GM21528 (cell line): Measurements from ENCODE around the gene GNA14.
"Not testable (repeated sequence)": the region's sequence is repeated elsewhere in the genome, so short reads cannot be mapped to it uniquely, and the experiment has no call there.

Source experiments
- ATAC-seq: cut with Tn5 transposase; IDR thresholded peaks from one replicate; pipeline ENCODE4 v1.9.1; 2021; ENCODE audit warnings: mild to moderate bottlenecking, moderate library complexity; ENCODE audit not compliant: unreplicated experiment, low FRiP score

The GNA14 gene

DNA sequence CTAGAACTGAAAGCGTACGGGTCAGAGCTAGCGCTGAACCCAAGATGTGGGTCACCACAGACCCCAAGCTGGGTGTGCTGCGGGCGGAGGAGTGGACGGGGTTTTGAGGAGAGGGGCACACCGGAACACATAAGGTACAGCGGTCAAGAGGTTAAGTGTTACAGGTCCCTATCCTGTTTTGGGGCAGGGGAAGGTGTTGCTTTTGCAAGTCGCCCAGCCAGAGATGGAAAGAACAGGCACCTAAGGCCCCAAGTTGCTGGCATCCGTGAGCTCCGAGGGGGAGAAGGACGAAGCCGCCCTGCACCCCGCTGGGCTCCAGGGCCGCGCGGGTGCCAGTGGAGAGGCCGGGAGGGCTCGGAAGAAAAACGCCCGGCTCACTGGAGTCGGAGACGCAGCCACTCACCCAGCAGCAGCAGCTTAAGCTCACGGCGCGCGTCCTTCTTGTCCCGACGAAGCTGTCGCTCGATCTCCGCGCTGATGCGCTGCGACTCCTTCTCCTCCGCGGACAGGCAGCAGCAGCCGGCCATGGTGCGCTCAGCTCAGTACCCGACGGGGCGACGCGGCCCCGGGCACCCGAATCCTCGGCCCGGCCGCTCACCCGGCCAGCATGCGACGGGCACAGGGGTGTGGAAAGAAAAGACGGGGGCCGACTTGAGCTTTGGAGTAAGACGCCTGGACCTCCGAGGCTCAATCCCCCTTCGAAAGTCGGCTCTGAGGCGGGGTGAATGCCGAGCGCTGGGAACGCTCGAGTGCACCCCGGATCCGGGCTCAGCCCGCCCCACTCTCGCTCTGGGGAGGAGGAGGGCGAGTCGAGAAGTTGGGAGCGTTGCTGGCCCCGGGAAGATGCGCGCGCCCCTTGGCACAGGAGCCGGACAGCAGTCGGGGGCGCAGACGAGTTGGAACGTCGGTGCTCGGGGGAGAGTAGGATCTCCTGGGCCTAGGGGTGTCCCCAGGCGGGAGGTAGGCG lies 572 bp downstream of the GNA14 start:
- ATAC-seq = no peak

- ATAC-seq = no peak
Measured at GRCh38 chr9:77643871-77644270, 4.3 kb downstream of the GNA14 start.

DNA sequence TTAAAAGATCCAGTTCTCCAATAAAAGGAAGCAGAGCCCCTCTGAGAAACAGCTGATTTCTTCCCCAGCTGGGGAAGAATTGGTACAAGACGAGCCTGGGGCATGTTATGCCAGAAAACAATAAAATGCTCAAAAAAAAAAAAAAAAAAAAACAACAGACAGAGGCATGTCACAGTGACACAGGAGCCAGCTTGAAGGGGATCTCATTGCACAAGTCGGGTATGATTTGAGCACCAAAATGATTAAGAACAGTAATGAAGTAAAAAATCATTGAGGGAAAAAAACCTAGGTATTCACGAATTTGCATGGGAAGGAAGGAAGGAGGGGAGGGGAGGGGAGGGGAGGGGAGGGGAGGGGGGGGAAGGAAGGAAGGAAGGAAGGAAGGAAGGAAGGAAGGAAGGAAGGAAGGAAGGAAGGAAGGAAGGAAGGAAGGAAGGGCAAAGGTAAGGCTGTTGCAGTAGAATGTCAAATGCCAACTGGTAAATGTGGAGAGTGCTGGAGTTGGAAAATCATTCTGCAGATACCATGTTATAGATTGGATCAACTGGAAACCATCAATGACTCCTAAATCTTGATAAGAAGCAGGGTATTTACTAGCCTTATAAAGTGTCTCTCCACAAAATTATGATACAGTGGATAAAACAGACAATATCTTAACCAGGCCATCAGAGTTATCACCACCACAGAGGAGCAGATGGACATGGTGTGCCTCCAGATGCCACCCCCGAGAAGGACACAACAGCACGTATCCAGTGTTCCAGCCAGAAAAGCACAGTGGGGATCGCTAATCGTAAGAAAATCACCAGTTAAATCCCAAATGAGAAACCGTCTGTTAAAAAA lies 7.2 kb downstream of the GNA14 start:
- ATAC-seq = no peak

GRCh38 chr9:77632652-77633051 lies 15.5 kb downstream of the GNA14 start:
- no peak for ATAC-seq

DNA sequence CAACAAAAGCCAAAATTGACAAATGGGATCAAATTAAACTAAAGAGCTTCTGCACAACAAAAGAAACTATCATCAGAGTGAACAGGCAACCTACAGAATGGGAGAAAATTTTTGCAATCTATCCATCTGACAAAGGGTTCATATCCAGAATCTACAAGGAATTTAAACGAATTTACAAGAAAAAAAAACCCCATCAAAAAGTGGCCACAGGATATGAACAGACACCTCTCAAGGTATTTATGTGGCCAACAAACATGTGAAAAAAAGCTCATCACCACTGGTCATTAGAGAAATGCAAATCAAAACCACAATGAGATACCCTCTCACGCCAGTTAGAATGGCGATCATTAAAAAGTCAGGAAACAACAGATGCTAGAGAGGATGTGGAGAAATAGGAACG lies 19.3 kb downstream of the GNA14 start:
- not testable (repeated sequence) for ATAC-seq

DNA sequence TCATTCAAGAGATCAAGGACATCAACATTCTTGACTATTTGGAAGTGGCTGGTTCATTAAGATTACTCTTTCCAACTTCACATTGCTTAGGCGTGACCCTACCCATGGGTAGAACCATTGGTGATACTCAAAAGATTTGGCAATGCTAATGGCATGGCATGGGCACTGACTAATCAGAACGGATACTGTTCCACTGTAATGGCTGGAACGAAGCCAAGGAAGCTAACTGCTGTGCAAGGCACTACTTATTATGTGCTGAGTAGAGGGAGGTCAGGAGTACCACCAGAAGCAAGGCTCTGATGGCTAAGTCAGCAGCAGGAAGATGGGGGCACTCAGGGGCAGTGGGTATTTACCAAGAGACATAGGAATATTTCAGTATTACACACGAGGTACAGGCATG lies 31.9 kb downstream of the GNA14 start:
- ATAC-seq = no peak

GRCh38 chr9:77614645-77615044 lies 33.5 kb downstream of the GNA14 start:
- no peak for ATAC-seq

- no peak for ATAC-seq
Measured at GRCh38 chr9:77606526-77606925, 41.6 kb downstream of the GNA14 start.

DNA sequence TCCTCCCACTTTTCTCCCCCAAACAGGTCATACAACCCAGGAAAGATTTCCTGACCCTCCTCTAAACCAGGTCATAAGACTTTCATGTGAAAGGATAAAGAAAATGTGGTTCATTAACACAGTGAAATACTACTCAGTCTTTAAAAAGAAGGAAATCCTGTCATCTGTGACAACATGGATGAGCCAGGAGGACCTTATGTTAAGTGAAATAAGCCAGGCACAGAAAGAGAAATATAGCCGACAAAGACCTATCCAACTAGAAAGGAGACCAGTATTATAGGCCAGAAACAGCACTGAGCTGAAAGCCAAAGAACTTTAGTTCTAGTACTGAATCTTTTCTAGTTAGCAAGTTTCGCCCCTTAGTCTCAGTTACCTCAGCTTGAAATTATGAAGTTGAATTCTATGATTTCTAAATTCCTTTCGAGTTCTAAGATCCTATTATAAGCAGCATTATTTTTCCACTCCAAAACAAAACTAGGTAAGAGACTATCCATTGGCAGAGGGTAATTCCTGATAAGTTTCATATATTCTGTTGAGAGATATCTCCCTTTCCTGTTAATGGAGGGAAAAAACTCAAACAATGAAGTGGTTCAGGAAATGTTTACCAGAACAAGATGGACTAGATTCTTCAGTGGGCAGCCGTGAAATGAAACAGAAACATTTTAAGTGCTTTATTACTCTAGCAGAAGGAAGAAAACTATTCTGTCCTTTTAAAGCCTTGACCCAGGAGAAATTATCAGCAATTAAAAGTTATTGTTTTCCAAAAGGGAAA lies 42.5 kb downstream of the GNA14 start:
- ATAC-seq = no peak

GRCh38 chr9:77604316-77604715 lies 43.8 kb downstream of the GNA14 start:
- no peak for ATAC-seq

GRCh38 chr9:77602852-77603251 lies 45.3 kb downstream of the GNA14 start:
- no peak for ATAC-seq

DNA sequence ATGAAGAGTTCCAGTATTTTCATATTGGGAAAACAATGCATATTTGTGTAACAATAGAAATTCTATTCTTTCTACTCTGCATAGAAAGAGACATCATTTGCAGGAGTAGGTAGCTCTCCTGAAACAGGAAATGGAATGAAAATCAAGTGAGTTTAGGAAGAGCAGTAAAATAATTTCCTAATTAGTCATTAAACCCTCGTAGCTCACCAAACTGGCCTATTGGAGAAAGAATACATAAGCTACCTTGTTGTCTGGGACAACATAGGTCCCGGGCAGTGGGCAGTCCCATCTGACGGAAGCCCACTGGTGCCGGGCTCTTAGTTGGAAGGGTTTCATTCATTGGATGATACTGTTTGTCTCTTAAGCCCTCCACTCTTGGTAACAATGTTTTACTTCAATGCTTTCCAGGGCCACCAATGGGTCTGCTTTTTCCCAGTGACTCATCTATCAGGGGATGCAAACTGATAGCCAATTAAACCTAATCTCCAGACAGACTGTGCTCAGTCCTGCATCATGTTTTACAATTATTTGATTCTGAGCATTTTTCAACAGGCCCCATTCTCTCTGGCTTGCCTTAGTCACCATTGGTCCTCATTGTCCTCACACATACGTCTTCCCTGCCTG lies 46.5 kb downstream of the GNA14 start:
- ATAC-seq = no peak

DNA sequence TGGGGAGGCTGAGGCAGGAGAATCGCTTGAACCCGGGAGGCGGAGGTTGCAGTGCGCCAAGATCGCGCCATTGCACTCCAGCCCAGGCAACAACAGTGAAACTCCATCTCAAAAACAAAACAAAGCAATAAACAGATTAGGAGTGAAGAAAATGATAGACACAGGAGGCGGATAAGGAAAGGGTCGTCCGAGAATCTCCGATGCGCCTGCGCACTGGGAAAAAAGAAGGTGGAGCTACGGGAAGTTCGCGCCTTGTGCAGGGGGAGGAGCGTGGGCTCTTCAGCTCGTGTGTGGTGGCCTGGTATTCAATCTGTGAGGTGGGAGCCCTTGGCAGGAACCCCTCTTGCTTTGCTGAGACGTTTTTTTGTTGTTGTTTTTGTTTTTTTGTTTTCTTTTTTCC lies 47.3 kb downstream of the GNA14 start:
- ATAC-seq = no peak

- no peak for ATAC-seq
Measured at GRCh38 chr9:77599492-77599891, 48.6 kb downstream of the GNA14 start.

- ATAC-seq = no peak
Measured at GRCh38 chr9:77598991-77599390, 49.1 kb downstream of the GNA14 start.

DNA sequence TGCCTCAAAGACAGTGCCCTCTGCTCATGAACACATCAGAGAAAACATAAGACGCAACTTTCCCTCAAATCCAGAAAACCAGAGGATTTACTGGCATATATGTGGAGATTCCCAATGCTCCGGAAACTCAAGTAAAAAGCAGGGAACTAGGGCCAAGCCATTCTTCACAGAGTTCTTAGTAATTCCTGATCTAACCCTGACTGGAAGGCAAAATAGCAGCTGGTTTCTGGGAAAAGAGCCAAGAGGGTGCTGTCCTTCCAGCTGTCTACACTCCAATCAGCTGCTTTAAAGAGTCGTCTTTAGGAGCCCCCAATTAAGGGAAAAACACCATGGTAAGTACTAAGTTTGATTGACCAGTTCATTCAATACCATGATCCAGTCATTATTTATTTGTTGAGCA lies 49.6 kb downstream of the GNA14 start:
- ATAC-seq = no peak

DNA sequence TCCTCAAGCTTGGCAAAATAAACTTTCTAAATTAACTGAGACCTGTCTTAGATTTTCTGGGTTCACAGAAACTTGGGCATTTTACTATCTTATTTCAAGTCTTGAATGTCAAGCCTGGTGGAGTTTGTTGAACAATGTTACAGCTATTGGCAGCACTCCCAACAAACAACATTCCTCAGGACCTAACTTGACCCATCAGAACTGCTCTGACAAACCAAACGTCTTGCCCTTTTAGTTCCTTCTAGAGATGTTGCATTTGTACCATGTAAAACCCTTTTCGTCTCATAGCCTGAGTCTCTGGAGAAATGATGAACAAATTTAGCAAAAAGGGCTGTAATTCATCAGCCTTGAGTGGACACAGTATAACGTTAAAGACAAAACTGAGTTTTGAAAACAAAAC lies 51.1 kb downstream of the GNA14 start:
- no peak for ATAC-seq

DNA sequence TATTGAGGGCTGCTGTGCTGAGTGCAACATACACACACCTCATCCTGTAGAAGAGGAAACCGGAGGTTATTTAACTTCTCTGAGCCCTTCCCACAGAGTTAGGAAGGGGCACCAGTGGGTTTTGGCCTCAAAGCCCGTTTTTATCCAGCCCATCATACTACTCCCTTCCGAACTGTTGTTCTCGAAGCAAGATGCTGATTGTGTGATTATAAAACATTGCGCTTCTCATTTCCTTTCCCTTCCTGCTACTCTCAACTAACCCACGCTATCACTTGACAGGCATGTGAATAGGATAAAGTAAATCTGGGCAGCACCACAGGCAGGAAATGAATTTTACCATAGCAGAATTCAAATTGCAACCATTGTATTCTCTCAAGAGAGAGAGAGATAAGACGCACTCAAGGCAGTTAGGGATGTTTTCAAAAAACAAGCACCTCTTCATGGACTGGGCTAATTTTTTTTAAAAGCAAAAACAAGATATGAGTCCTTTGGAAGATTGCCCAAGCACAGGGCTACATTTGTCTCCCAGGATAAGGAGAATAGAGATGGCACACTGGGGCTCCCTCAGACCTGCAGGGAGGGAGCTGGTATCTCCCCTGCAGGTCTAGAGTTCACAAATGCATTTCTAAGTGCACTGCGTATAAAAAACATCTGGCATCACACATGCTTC lies 52.6 kb downstream of the GNA14 start:
- ATAC-seq = no peak

DNA sequence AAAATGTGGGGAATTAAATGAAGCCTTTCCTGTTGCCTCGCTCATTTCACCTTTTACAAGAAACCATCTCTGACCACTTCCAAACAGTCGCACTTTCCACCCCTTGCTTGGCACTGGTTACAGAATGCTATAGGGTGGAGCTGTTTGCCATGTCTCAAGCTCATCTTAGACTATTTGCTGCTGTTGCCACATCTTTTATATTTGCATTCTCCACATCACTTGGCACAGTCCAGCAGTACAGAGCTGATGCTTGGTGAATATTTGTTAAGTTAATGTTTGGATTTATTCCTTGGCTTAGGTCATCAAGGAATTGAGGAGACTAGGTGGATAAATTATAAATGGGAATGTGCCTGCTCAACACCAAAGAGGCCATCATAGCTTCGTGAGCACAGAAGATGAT lies 53.2 kb downstream of the GNA14 start:
- ATAC-seq = no peak

- no peak for ATAC-seq
Measured at GRCh38 chr9:77593528-77593927, 54.6 kb downstream of the GNA14 start.
